OCI-LY7 (cell line): ENCODE results near the gene CMSS1.

ENCODE experiments used
- CTCF ChIP-seq: fragments of 200-600 bp; sonication (generic); conservative IDR thresholded peaks from 2 replicates; pipeline ENCODE4 v1.5.1; 2014; ENCODE audit warnings: mild to moderate bottlenecking, antibody characterized with exemption, low read length, moderate library complexity, mixed read lengths
- EZH2phosphoT487 ChIP-seq: fragments of 200-600 bp; sonication (generic); IDR thresholded peaks from 2 replicates; pipeline ENCODE4 v1.6.1; 2018; ENCODE audit warnings: low read depth, borderline replicate concordance, mild to moderate bottlenecking, mixed run types, antibody characterized with exemption, low read length, moderate library complexity, mixed read lengths

DNA sequence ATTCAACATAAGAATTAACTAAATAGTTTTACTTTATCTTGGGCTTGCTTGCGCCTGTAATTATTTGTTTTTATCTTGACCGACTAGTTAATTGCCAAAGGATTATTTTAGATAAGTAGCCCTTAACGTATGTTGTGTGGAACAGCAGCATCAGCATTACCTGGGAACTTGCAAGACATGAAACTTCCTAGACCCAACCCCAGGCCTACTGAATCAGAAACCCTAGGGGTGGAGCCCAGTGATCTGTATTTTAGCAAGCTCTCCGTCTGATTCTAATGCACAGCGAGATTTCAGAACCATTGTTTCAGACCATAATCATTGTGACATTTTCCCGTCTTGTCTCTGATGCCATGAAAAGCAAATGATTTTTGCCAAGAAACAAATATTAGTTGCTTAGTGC lies 265.5 kb downstream of the CMSS1 start:
- TF ChIP-seq CTCF (no peak), EZH2phosphoT487 (no peak)
